GM18505 (cell line): ENCODE results near the gene SAMD4B.
"Not testable (repeated sequence)": the region's sequence is repeated elsewhere in the genome, so short reads cannot be mapped to it uniquely, and the experiment has no call there.

Experiments
- ATAC-seq: cut with Tn5 transposase; IDR thresholded peaks from one replicate; pipeline ENCODE4 v1.9.1; 2021; ENCODE audit not compliant: unreplicated experiment
- POLR2A ChIP-seq: IDR thresholded peaks from 4 replicates; pipeline ENCODE4 v1.6.1; 2011; ENCODE audit warnings: borderline replicate concordance; ENCODE audit not compliant: insufficient read depth, insufficient read length; ENCODE audit errors: extremely low read depth

Gene SAMD4B

GRCh38 chr19:39377373-39378362 is 35.4 kb downstream of the SAMD4B start:
- TF ChIP-seq POLR2A: no peak
- ATAC-seq: no peak

GRCh38 chr19:39379366-39379765 is 37.1 kb downstream of the SAMD4B start:
- ATAC-seq: not testable (repeated sequence)

DNA sequence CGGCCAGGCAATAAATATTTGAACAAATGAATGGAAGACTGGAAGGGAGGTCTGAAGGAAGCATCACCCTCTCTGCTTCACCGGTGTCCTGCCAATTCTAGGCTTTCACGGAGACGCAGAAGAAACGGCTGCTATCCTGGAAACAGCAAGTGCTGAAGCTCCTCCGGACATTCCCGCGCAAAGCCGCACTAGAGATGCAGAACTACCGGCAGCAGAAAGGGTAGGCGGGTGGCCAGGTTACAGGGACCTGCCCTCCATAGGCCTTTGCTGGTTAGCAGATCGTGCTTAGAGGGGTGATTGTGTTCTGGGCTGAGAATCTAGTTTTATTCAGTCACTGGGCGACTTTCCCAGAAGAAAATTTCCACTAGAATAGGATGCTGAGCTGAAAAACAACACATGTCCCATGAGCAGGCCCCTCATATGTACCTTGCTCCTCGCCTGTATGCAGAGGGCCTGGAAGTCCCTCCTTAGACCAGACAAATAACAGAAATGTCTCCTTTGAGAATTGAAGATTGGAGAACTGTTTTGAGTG is 37.7 kb downstream of the SAMD4B start:
- TF ChIP-seq POLR2A: no peak
- ATAC-seq: no peak

- ATAC-seq: no peak
- TF ChIP-seq POLR2A: no peak
Measured at GRCh38 chr19:39380521-39381502, 38.6 kb downstream of the SAMD4B start.

GRCh38 chr19:39381910-39382611 is 39.8 kb downstream of the SAMD4B start:
- ATAC-seq: no peak
- no peak for TF ChIP-seq POLR2A

GRCh38 chr19:39382991-39383828 is 41.0 kb downstream of the SAMD4B start:
- TF ChIP-seq POLR2A: no peak
- ATAC-seq: no peak

- no peak for TF ChIP-seq POLR2A
- no peak for ATAC-seq
Measured at GRCh38 chr19:39384839-39385568, 42.8 kb downstream of the SAMD4B start.

GRCh38 chr19:39385629-39386411 is 43.6 kb downstream of the SAMD4B start:
- TF ChIP-seq POLR2A: no peak
- no peak for ATAC-seq

DNA sequence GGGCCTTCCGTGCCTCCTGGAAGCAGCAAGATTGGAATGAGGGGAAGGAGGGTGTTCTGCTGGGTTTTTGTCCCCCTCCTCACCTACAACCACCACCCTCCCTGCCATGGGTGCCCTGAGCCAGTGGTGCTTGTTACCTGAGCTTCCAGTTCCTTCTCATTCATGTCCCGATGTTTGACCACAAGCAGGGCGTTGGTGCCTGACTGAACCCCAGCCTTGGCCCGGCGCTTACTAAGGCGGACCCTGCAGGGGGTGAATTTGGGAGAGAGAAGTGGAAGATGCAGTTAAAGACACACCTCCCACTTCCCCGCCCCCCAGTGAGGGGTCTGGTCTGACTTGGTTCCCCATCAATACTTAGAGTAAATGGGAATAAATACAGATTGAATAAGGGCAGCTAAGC is 44.3 kb downstream of the SAMD4B start:
- TF ChIP-seq POLR2A: no peak
- ATAC-seq: no peak

- TF ChIP-seq POLR2A: no peak
- ATAC-seq: no peak
Measured at GRCh38 chr19:39388657-39389056, 46.4 kb downstream of the SAMD4B start.
